ENCODE results near the gene CD101.

- TF ChIP-seq SUZ12 (IDR thresholded peaks at IDR 0.05; ENCODE audit: extremely low read depth, insufficient read depth, insufficient read length): no peak
- TF ChIP-seq ZNF274 (IDR thresholded peaks at IDR 0.05; ENCODE audit: low read depth, low read length): no peak
Measured at GRCh38 chr1:117001254-117001927, at the start of gene CD101.
